Measurements from ENCODE around the gene ADCY1.

Gene ADCY1

DNA sequence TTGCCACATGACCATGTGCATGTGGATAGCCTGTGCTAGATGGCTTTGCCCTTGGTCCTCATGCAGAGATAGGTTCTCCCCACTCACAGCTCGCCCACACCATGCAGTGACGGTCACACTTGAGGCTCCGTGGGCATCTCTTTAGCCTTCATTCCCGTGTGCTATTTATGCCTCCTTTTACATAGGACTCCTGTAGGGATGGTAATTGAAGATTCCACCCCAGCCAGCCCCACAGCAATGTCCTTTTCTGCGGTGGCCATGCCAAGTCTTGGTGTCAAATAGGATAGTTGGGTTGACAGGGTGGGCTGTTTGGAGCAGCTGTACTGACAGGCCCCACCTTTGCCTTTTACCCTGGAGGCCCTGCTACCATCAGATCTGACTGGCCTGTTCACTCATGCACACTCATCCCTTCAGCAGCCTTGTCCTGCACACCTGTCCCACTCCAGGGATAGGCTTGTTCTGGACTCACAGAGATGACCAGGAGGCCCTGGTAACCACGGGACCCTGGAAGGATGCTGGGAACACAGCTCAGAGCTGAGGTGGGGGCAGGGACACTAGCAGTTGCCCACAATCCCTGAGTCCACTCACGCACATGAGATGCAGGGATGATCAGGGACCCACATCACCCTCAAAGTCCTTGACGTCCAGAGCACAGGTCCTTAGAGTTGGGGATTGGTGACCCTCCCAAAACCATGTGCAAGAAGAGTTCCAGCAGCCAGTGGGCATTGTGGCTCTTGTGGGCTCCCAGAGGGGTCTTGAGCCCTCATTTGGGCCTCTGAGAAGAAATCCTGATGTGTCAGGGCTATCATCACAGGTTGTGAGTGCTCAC lies 71.2 kb downstream of the ADCY1 start:
- TF ChIP-seq, protein P1, sequence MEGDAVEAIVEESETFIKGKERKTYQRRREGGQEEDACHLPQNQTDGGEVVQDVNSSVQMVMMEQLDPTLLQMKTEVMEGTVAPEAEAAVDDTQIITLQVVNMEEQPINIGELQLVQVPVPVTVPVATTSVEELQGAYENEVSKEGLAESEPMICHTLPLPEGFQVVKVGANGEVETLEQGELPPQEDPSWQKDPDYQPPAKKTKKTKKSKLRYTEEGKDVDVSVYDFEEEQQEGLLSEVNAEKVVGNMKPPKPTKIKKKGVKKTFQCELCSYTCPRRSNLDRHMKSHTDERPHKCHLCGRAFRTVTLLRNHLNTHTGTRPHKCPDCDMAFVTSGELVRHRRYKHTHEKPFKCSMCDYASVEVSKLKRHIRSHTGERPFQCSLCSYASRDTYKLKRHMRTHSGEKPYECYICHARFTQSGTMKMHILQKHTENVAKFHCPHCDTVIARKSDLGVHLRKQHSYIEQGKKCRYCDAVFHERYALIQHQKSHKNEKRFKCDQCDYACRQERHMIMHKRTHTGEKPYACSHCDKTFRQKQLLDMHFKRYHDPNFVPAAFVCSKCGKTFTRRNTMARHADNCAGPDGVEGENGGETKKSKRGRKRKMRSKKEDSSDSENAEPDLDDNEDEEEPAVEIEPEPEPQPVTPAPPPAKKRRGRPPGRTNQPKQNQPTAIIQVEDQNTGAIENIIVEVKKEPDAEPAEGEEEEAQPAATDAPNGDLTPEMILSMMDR (conservative IDR thresholded peaks at IDR 0.05), result no peak

DNA sequence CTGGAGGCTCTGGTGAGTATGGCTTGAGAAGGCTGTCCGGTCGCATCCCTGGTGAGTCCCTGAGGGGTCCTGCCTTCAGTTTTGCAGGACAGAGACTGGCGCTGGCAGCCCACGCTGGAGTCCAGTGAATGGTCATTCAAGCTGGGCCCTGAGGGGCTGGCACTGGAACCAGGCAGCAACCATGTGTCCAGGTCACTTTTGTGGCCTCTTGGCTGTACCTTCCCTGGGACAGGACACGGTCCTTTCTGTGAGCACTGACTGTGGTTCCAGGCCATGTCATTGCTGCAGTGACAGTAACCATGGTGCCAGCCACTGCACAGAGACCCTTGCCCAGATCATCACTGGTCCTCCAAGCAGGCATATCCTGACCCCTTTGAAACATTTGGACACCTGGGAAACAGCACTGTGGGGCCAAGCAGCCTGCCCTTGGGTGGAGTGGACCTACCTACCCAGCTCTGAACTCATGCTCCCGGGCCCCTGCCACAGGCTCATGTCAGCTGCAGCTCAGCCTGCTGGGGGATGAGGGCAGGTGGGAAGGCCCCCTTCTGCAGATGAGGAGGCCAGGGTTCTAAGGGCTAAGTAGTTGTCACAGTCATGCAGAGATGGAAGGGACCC lies 72.1 kb downstream of the ADCY1 start:
- no peak overlapping the region for H3K27ac ChIP-seq
- TF ChIP-seq, protein P1 (conservative IDR thresholded peaks at IDR 0.05), result no peak

More for the DNA sequence above, 71.2 kb downstream of the ADCY1 start:
- no peak overlapping the region for H3K27ac ChIP-seq

DNA sequence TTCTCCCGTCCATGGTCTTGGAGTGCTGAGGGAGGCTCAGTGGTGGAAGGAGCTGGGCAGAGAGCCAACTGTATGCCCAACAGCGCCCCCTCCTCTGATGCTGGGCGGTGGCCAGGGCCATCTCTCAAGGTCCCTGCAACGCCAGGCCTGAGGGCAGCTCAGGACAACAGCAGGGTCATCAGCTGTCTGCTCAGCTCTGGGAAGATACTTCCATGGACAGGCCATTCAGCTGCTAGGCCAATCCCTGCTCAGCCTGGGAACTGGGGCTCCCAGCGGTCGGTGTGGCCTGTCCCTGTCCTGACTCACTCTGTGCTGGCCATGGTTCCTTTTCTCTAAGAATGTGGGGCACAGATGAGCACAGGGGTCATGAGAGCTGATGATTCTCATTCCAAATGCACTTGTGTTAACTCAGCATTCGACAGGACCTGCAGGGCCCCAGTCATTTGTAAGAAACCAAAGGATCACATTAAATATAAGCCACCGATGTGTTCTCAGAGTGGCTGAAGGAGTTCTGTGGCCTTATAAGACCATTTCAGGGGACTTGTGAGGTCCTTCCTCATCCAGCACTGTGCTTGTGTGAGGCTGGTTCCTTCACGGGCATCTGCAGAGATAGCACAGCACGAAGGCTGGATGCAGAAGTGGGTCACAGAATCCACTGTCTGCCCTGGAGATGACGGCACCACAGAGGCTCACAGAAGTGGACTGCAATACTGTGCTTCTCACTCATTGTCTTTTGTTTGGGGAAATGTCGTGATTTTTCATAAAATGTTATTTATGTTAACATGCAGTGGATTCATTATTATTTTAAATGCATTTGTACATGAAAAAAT lies 73.0 kb downstream of the ADCY1 start:
- TF ChIP-seq, protein P1 (conservative IDR thresholded peaks at IDR 0.05), result no peak
- no peak overlapping the region for H3K27ac ChIP-seq

DNA sequence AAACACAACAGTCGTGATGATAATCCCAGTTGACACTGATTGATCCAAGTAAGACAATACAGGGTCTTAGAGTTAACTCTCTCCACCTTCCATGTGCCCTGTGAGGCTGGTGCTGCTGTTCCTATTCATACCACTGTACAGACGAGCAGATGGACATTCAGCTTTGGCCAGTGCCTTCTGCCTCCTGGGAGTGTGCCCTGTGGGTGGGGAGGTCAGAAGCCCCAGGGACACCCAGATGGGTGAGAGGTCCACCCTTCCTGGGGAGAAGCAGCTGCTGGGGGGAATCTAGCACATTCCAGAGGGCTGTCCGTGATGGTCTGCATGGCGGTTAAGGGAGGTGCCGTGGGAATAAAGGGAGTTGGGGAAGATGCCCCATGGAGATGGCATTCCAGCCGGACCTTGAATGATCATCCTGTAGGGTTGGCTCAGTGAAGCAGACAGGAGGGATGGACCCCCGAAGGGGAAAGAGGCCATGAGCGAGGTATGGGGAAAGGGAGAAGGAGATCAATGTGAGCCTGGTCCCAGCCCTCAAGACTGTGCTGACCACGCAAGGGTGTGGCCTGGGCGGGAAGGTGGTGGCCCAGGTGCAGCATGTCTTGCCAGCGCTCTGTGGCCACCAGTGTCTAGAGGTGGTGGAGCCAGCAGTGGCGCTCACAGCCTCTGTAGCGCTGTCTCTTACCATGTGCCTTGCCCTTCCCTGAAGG lies 74.0 kb downstream of the ADCY1 start:
- no peak overlapping the region for H3K27ac ChIP-seq
- TF ChIP-seq, protein P1 (conservative IDR thresholded peaks at IDR 0.05), result no peak

DNA sequence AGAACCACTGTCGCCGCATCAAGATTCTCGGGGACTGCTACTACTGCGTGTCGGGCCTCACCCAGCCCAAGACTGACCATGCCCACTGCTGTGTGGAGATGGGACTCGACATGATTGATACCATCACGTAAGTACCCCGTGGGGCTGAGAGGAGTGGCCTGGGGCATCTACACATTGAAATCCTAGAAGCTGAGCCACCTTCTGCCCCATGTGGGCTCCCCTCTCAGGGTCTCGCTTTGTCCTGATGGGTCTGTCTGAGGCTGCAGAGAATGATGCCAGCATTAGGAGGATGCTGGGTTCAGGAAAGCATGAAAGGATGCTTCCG lies 74.5 kb downstream of the ADCY1 start:
- H3K27ac ChIP-seq, result no peak overlapping the region
- TF ChIP-seq, protein P1 (conservative IDR thresholded peaks at IDR 0.05), result no peak

DNA sequence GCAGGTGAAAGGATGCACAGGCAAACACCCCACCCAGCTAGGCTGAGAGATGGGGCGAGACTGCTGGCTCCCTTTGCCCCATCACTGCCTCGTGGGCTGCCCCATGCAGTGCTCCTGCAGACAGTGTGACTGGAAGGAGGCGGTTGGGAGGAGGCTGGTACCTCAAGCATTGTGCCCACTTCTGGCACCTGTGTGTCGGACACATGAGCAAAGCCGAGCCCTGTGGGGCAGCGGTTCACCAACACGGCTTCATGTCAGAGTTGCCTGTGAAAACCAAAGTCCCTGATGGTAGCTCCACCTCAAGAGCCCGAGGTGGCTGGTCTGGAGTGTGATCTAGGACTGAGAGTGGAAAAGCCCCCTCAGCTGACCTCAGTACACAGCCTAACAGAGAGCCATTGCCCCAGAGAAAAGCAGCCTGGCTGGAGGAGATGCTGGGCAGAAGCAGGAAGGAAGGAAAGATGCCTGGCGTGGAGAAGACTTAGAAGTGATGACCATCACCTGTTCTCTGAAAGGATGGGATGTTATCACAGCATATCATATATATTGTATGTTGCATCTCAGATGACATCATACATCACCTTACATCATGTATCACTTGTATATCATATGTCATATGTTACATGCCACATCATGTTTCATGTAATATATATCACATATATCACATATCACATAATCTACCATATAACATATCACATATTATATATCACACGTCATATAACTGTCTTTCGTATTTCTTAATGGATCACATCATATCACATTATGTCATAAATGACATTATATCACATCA lies 75.6 kb downstream of the ADCY1 start:
- TF ChIP-seq, protein P1 (conservative IDR thresholded peaks at IDR 0.05), result no peak
- H3K27ac ChIP-seq, result no peak overlapping the region

All from VCaP (cell line).